ENCODE data around the gene RCOR1. TPM values are rescaled to one million over a fixed set of nuclear protein-coding genes. Genes with fewer than 3 reads are reported as not detected.

Gene RCOR1
- polyA plus RNA-seq, 1 donor (not counting 4 experiments of a cell fraction or from before 2014, with no cell fraction given), result 27.0 TPM

DNA sequence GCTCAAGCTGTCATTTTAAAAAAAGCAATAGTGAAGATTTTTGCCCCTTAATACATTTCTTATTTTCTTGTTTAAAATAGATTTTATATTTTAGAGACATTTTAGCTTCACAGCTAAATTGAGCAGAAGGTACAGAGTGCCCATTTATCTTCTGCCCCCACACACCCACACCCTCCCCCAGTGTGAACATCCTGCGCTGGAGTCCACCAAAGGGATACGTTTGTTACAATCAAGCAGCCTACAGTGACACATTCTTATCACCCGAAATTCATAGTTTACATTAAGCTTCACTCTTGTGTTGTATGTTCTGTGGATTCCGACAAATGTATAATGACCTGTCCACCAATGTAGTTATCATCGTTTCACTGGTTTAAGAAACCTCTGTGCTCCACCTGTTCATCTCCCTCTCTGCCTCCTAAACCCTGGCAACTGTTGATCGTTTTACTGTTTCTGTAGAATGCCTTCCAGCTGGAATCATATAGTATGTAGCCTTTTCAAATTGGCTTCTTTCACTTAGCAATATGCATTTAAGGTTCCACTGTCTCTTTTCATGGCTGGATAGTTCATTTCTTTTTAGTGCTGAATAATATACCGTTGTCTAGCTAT, 93.8 kb downstream of the RCOR1 start:
- H3K79me2 ChIP-seq (ENCODE audit: control insufficient read depth, insufficient read depth, low read length), result peaks cover 64% of the 10 kb centered on the region
- DNase-seq (ENCODE audit: low read depth, low spot score), result no peak
- dilution Hi-C loops (cut with MboI; ENCODE audit: extremely low pct_ligation_motif_present, low sequenced_read_pairs), result no loop called here

DNA sequence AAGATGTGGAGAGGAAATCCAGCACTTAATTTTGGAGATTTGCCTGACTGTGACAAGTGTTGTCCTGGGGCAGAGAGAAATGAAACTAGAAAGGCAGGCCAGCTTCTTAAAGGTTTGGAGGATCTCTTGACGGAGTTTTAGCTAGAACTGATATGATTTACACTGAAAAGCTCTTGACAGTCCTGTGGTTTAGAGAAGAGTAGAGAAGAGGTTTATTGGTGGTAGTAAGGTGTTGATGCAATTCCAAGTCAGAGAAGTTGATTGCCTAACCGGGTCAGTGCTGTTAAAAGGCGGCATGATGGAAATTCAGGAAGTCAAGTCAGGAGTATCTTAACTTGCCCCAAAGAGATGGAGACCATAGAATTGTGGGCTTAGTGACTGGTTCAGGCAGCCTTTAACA, 95.8 kb downstream of the RCOR1 start:
- H4K20me1 ChIP-seq (ENCODE audit: control insufficient read depth, extremely low read depth, insufficient read depth, low read length), result peaks cover 5% of the 10 kb centered on the region
- FAIRE-seq, result no peak
- H3K27me3 ChIP-seq (ENCODE audit: control insufficient read depth, extremely low read depth, insufficient read depth, low read length), result no peaks in the 10 kb centered on the region
- no peak overlapping the region for H3K4me3 ChIP-seq (ENCODE audit: control insufficient read depth in 2 of 3, extremely low read depth in 1 of 3, insufficient read depth in 2 of 3, low read depth in 1 of 3, low read length in 3 of 3)
- H3K4me2 ChIP-seq (ENCODE audit: control insufficient read depth, extremely low read depth, insufficient read depth, low read depth, low read length), result no peak overlapping the region
- no peaks in the 10 kb centered on the region for H3K9me3 ChIP-seq (ENCODE audit: control insufficient read depth, low read depth, low read length)
- H3K4me1 ChIP-seq (ENCODE audit: control insufficient read depth, extremely low read depth, insufficient read depth, low read length), result no peaks in the 10 kb centered on the region
- dilution Hi-C loops (cut with MboI; ENCODE audit: extremely low pct_ligation_motif_present, low sequenced_read_pairs), result no loop called here
- H3K79me2 ChIP-seq (ENCODE audit: control insufficient read depth, insufficient read depth, low read length), result peaks cover 65% of the 10 kb centered on the region
- no peak overlapping the region for H3K27ac ChIP-seq (ENCODE audit: control insufficient read depth, insufficient read depth, low read length)
- DNase-seq (ENCODE audit: low read depth, low spot score), result no peak
- no peak overlapping the region for H2AFZ ChIP-seq (ENCODE audit: control insufficient read depth, low read length)
- no peak overlapping the region for H3K9ac ChIP-seq (ENCODE audit: control insufficient read depth, extremely low read depth, insufficient read depth, low read length)
- H3K36me3 ChIP-seq (ENCODE audit: control insufficient read depth in 2 of 2, extremely low read depth in 1 of 2, insufficient read depth in 2 of 2, low read length in 2 of 2), result peaks cover 1 to 5% of the 10 kb centered on the region in 2 experiments
- TF ChIP-seq EZH2 (IDR thresholded peaks at IDR 0.05; ENCODE audit: low read length), result no peak
- TF ChIP-seq, protein P1, sequence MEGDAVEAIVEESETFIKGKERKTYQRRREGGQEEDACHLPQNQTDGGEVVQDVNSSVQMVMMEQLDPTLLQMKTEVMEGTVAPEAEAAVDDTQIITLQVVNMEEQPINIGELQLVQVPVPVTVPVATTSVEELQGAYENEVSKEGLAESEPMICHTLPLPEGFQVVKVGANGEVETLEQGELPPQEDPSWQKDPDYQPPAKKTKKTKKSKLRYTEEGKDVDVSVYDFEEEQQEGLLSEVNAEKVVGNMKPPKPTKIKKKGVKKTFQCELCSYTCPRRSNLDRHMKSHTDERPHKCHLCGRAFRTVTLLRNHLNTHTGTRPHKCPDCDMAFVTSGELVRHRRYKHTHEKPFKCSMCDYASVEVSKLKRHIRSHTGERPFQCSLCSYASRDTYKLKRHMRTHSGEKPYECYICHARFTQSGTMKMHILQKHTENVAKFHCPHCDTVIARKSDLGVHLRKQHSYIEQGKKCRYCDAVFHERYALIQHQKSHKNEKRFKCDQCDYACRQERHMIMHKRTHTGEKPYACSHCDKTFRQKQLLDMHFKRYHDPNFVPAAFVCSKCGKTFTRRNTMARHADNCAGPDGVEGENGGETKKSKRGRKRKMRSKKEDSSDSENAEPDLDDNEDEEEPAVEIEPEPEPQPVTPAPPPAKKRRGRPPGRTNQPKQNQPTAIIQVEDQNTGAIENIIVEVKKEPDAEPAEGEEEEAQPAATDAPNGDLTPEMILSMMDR (optimal IDR thresholded peaks at IDR 0.05 in 1 of 3, IDR thresholded peaks at IDR 0.05 in 1 of 3, conservative IDR thresholded peaks at IDR 0.05 in 1 of 3; ENCODE audit: extremely low read depth in 1 of 3, insufficient read depth in 2 of 3, low read length in 3 of 3), result no peak
- no peaks in the 10 kb centered on the region for H3K9me1 ChIP-seq (ENCODE audit: control insufficient read depth, extremely low read depth, insufficient read depth, low read length)

More for the DNA sequence above, 93.8 kb downstream of the RCOR1 start:
- H3K27me3 ChIP-seq (ENCODE audit: control insufficient read depth, extremely low read depth, insufficient read depth, low read length), result no peaks in the 10 kb centered on the region
- H3K27ac ChIP-seq (ENCODE audit: control insufficient read depth, insufficient read depth, low read length), result no peak overlapping the region
- peaks cover 5% of the 10 kb centered on the region in 2 experiments for H3K36me3 ChIP-seq (ENCODE audit: control insufficient read depth in 2 of 2, extremely low read depth in 1 of 2, insufficient read depth in 2 of 2, low read length in 2 of 2)
- FAIRE-seq, result no peak
- no peaks in the 10 kb centered on the region for H3K9me3 ChIP-seq (ENCODE audit: control insufficient read depth, low read depth, low read length)
- H3K4me3 ChIP-seq (ENCODE audit: control insufficient read depth in 2 of 3, extremely low read depth in 1 of 3, insufficient read depth in 2 of 3, low read depth in 1 of 3, low read length in 3 of 3), result no peak overlapping the region
- H2AFZ ChIP-seq (ENCODE audit: control insufficient read depth, low read length), result no peak overlapping the region
- no peak overlapping the region for H3K9ac ChIP-seq (ENCODE audit: control insufficient read depth, extremely low read depth, insufficient read depth, low read length)
- H3K4me2 ChIP-seq (ENCODE audit: control insufficient read depth, extremely low read depth, insufficient read depth, low read depth, low read length), result no peak overlapping the region
- no peaks in the 10 kb centered on the region for H3K4me1 ChIP-seq (ENCODE audit: control insufficient read depth, extremely low read depth, insufficient read depth, low read length)
- H4K20me1 ChIP-seq (ENCODE audit: control insufficient read depth, extremely low read depth, insufficient read depth, low read length), result peaks cover 5% of the 10 kb centered on the region
- no peak for TF ChIP-seq EZH2 (IDR thresholded peaks at IDR 0.05; ENCODE audit: low read length)
- TF ChIP-seq, protein P1 (optimal IDR thresholded peaks at IDR 0.05 in 1 of 3, IDR thresholded peaks at IDR 0.05 in 1 of 3, conservative IDR thresholded peaks at IDR 0.05 in 1 of 3; ENCODE audit: extremely low read depth in 1 of 3, insufficient read depth in 2 of 3, low read length in 3 of 3), result no peak
- no peaks in the 10 kb centered on the region for H3K9me1 ChIP-seq (ENCODE audit: control insufficient read depth, extremely low read depth, insufficient read depth, low read length)

Measured in keratinocyte (primary cell).